ENCODE measurements around the gene SRD5A1.

GRCh38 chr5:6686501-6686900 lies 53.3 kb downstream of the SRD5A1 start:
- TF ChIP-seq CTCF (IDR thresholded peaks at IDR 0.05) (no peak), POLR2A (IDR thresholded peaks at IDR 0.05) (no peak)
